ENCODE data around the gene PTCH2.

PTCH2 gene

GRCh38 chr1:44799770-44800584, 43.1 kb downstream of the PTCH2 start, which contains the start of gene PLK3 (continued):
- peak; percentile 50; the same call in 1 of the 2 replicates for TF ChIP-seq IKZF3 (tag by site-specific recombination; IDR thresholded peaks at IDR 0.05)
- peak; percentile 81 for TF ChIP-seq EGR2 (tag by site-specific recombination; IDR thresholded peaks at IDR 0.05; ENCODE audit: low read depth)
- TF ChIP-seq ZNF18 (tag by site-specific recombination; IDR thresholded peaks at IDR 0.05) = peak; percentile 53; the same call in 1 of the 2 replicates
- TF ChIP-seq ZNF777 (tag by site-specific recombination; IDR thresholded peaks at IDR 0.05; ENCODE audit: borderline replicate concordance) = no peak
- TF ChIP-seq ZNF514 (tag by site-specific recombination; IDR thresholded peaks at IDR 0.05) = no peak
- no peak for TF ChIP-seq MEIS1 (CRISPR knock-in tag; IDR thresholded peaks at IDR 0.05; ENCODE audit: borderline replicate concordance)
- no peak for TF ChIP-seq ZBTB1 (tag by site-specific recombination; IDR thresholded peaks at IDR 0.05)
- peak; percentile 97 for TF ChIP-seq CTCF (tag by site-specific recombination; IDR thresholded peaks at IDR 0.05)
- TF ChIP-seq ZNF37A (tag by site-specific recombination; IDR thresholded peaks at IDR 0.05) = no peak
- peak; percentile 99 for TF ChIP-seq PATZ1 (tag by site-specific recombination; IDR thresholded peaks at IDR 0.05)
- no peak for TF ChIP-seq ZNF175 (tag by site-specific recombination; IDR thresholded peaks at IDR 0.05)
- TF ChIP-seq ZFHX2 (tag by site-specific recombination; conservative IDR thresholded peaks at IDR 0.05) = peak; percentile 78
- TF ChIP-seq ZNF133 (tag by site-specific recombination; IDR thresholded peaks at IDR 0.05) = no peak
- TF ChIP-seq ZNF354C (tag by site-specific recombination; IDR thresholded peaks at IDR 0.05; ENCODE audit: borderline replicate concordance, low read depth) = no peak
- TF ChIP-seq, protein P1, sequence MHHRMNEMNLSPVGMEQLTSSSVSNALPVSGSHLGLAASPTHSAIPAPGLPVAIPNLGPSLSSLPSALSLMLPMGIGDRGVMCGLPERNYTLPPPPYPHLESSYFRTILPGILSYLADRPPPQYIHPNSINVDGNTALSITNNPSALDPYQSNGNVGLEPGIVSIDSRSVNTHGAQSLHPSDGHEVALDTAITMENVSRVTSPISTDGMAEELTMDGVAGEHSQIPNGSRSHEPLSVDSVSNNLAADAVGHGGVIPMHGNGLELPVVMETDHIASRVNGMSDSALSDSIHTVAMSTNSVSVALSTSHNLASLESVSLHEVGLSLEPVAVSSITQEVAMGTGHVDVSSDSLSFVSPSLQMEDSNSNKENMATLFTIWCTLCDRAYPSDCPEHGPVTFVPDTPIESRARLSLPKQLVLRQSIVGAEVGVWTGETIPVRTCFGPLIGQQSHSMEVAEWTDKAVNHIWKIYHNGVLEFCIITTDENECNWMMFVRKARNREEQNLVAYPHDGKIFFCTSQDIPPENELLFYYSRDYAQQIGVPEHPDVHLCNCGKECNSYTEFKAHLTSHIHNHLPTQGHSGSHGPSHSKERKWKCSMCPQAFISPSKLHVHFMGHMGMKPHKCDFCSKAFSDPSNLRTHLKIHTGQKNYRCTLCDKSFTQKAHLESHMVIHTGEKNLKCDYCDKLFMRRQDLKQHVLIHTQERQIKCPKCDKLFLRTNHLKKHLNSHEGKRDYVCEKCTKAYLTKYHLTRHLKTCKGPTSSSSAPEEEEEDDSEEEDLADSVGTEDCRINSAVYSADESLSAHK (tag by site-specific recombination; IDR thresholded peaks at IDR 0.05) = 0 out of 2 replicates have a peak, but pooled peaks have one; percentile 39
- TF ChIP-seq, protein P2, sequence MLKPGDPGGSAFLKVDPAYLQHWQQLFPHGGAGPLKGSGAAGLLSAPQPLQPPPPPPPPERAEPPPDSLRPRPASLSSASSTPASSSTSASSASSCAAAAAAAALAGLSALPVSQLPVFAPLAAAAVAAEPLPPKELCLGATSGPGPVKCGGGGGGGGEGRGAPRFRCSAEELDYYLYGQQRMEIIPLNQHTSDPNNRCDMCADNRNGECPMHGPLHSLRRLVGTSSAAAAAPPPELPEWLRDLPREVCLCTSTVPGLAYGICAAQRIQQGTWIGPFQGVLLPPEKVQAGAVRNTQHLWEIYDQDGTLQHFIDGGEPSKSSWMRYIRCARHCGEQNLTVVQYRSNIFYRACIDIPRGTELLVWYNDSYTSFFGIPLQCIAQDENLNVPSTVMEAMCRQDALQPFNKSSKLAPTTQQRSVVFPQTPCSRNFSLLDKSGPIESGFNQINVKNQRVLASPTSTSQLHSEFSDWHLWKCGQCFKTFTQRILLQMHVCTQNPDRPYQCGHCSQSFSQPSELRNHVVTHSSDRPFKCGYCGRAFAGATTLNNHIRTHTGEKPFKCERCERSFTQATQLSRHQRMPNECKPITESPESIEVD (tag by site-specific recombination; IDR thresholded peaks at IDR 0.05) = no peak
- peak; percentile 81 for TF ChIP-seq ZBTB26 (tag by site-specific recombination; optimal IDR thresholded peaks at IDR 0.05)
- TF ChIP-seq SETDB1 (IDR thresholded peaks at IDR 0.05; ENCODE audit: insufficient read length, low read length) = peak; percentile 14
- no peak for TF ChIP-seq ZNF792 (tag by site-specific recombination; IDR thresholded peaks at IDR 0.05)
- TF ChIP-seq ZNF677 (tag by site-specific recombination; IDR thresholded peaks at IDR 0.05) = peak; percentile 55; the same call in 1 of the 2 replicates
- TF ChIP-seq ZNF24 (tag by site-specific recombination; IDR thresholded peaks at IDR 0.05) = peak; percentile 84
- peak; percentile 97 for TF ChIP-seq ZNF423 (tag by site-specific recombination; IDR thresholded peaks at IDR 0.05)
- TF ChIP-seq ZNF138 (tag by site-specific recombination; IDR thresholded peaks at IDR 0.05; ENCODE audit: borderline replicate concordance) = no peak
- peak; percentile 55; the same call in 1 of the 2 replicates for TF ChIP-seq ZNF10 (tag by site-specific recombination; IDR thresholded peaks at IDR 0.05)
- no peak for TF ChIP-seq ZNF169 (tag by site-specific recombination; IDR thresholded peaks at IDR 0.05)
- TF ChIP-seq ZNF473 (tag by site-specific recombination; IDR thresholded peaks at IDR 0.05) = no peak
- peak; percentile 98 for TF ChIP-seq BCL11A (tag by site-specific recombination; IDR thresholded peaks at IDR 0.05; ENCODE audit: low read depth)

All from HEK293 (cell line).